Left ventricle myocardium superior (tissue), 1 donor: ENCODE results near the gene CPED1. TPM values are rescaled to one million over a fixed set of nuclear protein-coding genes. Genes with fewer than 3 reads are reported as not detected.
A peak's percentile ranks its signal among the peaks of the same experiment; 100 is the strongest.
"Not testable (repeated sequence)": the region's sequence is repeated elsewhere in the genome, so short reads cannot be mapped to it uniquely, and the experiment has no call there.

Experiments used
- ATAC-seq: fragments of 200-7000 bp; cut with Tn5 transposase; one replicate; pipeline ENCODE4 v1.9.1; 2020; ENCODE audit warnings: mild to moderate bottlenecking, moderate library complexity
- DNase-seq: peaks from one replicate; pipeline ENCODE4 v3.0.0-alpha.2; 2020
- intact Hi-C: fragments of 100-400 bp; cut with micrococcal nuclease; formaldehyde crosslinking; loops from one replicate; pipeline ENCODE4 v1.11.0; 2022
- total RNA-seq: library from RNA; stranded (reverse); fragmentation: NEBNext Ultra II Directional; extraction: Animal tissue kit (Norgen Biotek cat#: 25700); gene quantifications from one replicate; pipeline ENCODE4 v1.2.1, GENCODE V29; 2021
- donor health status: DM: no; HTN: yes; CAD: no; lungs with severe emphysema.

The CPED1 gene
- total RNA-seq, 1 donor from 2014 or later = 32.8 TPM

GRCh38 chr7:121102619-121103018 lies 114.1 kb downstream of the CPED1 start:
- intact Hi-C loops = no loop called here
- DNase-seq (no peak), ATAC-seq (peak; percentile 32)

- DNase-seq = no peak
- intact Hi-C loops = no loop called here
- ATAC-seq = no peak
Measured at GRCh38 chr7:121103086-121103485, 114.6 kb downstream of the CPED1 start.

- no peak for DNase-seq
- ATAC-seq = peak; percentile 88
- intact Hi-C loops = no loop called here
Measured at GRCh38 chr7:121103579-121103978, 115.1 kb downstream of the CPED1 start.

GRCh38 chr7:121105262-121105661 lies 116.8 kb downstream of the CPED1 start:
- ATAC-seq (no peak), DNase-seq (no peak)
- intact Hi-C loops = loop anchor here (5.0 kb wide), 2 partner anchors 118 to 303 kb away; partner anchors contain the start of gene CPED1

GRCh38 chr7:121107923-121108498 lies 119.5 kb downstream of the CPED1 start:
- ATAC-seq = peak; percentile 76
- DNase-seq = no peak
- intact Hi-C loops = loop anchor here (5.0 kb wide), 2 partner anchors 121 to 306 kb away; partner anchors contain the start of gene CPED1

- intact Hi-C loops = loop anchor here (5.0 kb wide), 2 partner anchors 122 to 307 kb away; partner anchors contain the start of gene CPED1
- no peak for DNase-seq
- ATAC-seq = no peak
Measured at GRCh38 chr7:121109145-121109544, 120.6 kb downstream of the CPED1 start.

- no peak for ATAC-seq
- no peak for DNase-seq
- intact Hi-C loops = no loop called here
Measured at GRCh38 chr7:121113288-121113687, 124.8 kb downstream of the CPED1 start.

GRCh38 chr7:121116396-121116795 lies 127.9 kb downstream of the CPED1 start:
- DNase-seq = no peak
- intact Hi-C loops = no loop called here
- ATAC-seq = no peak

- intact Hi-C loops = no loop called here
- DNase-seq (no peak), ATAC-seq (no peak)
Measured at GRCh38 chr7:121119047-121119446, 130.5 kb downstream of the CPED1 start.

GRCh38 chr7:121123032-121123431 lies 134.5 kb downstream of the CPED1 start:
- no peak for DNase-seq

GRCh38 chr7:121125454-121125853 lies 136.9 kb downstream of the CPED1 start:
- DNase-seq, intact Hi-C loops, ATAC-seq: not testable (repeated sequence)

More at GRCh38 chr7:121123032-121123431, 134.5 kb downstream of the CPED1 start:
- intact Hi-C loops = no loop called here
- no peak for ATAC-seq

GRCh38 chr7:121126201-121126600 lies 137.7 kb downstream of the CPED1 start:
- intact Hi-C loops = no loop called here
- ATAC-seq (no peak), DNase-seq (no peak)

- intact Hi-C loops = no loop called here
- no peak for ATAC-seq
- no peak for DNase-seq
Measured at GRCh38 chr7:121126801-121127534, 138.5 kb downstream of the CPED1 start.

GRCh38 chr7:121132940-121133339 lies 144.4 kb downstream of the CPED1 start:
- intact Hi-C loops = no loop called here
- ATAC-seq = no peak
- DNase-seq = no peak

GRCh38 chr7:121133444-121133843 lies 144.9 kb downstream of the CPED1 start:
- ATAC-seq (no peak), DNase-seq (no peak)
- intact Hi-C loops = no loop called here

GRCh38 chr7:121137580-121137979 lies 149.1 kb downstream of the CPED1 start:
- intact Hi-C loops = no loop called here
- DNase-seq (no peak), ATAC-seq (no peak)

- DNase-seq (no peak), ATAC-seq (no peak)
- intact Hi-C loops = no loop called here
Measured at GRCh38 chr7:121138262-121138933, 149.9 kb downstream of the CPED1 start.

- intact Hi-C loops = no loop called here
- ATAC-seq (no peak), DNase-seq (no peak)
Measured at GRCh38 chr7:121139427-121139826, 150.9 kb downstream of the CPED1 start.

- intact Hi-C loops = no loop called here
- no peak for ATAC-seq
- no peak for DNase-seq
Measured at GRCh38 chr7:121140790-121141189, 152.3 kb downstream of the CPED1 start.

- intact Hi-C loops = no loop called here
- no peak for DNase-seq
- no peak for ATAC-seq
Measured at GRCh38 chr7:121151774-121152221, 163.3 kb downstream of the CPED1 start.
